Keratinocyte (primary cell): ENCODE measurements around the gene CLN3. TPM values are rescaled to one million over a fixed set of nuclear protein-coding genes. Genes with fewer than 3 reads are reported as not detected.

Source experiments
- DNase-seq: peaks from one replicate; pipeline ENCODE4 v3.0.0-alpha.2; 2011; ENCODE audit warnings: low read depth, missing footprints, low spot score
- FAIRE-seq: peaks from 2 replicates; lab custom pipeline; 2011; peaks lifted over from hg19 to GRCh38; lab: Jason Lieb, UNC
- H2AFZ ChIP-seq: 2 replicates; pipeline ENCODE4 v1.6.0; 2012; ENCODE audit warnings: low read length, control low read depth, inconsistent platforms; ENCODE audit not compliant: control insufficient read depth
- H3K27ac ChIP-seq: 2 replicates; pipeline ENCODE4 v1.5.1; 2011; ENCODE audit warnings: low read length; ENCODE audit not compliant: control insufficient read depth, insufficient read depth
- H3K27me3 ChIP-seq: 3 replicates; pipeline ENCODE4 v1.6.0; 2011; ENCODE audit warnings: low read length; ENCODE audit not compliant: control insufficient read depth, insufficient read depth; ENCODE audit errors: extremely low read depth
- H3K36me3 ChIP-seq, 2 experiments: 2 replicates in 1 of 2; 3 replicates in 1 of 2; pipeline ENCODE4 v1.5.1; 2011; ENCODE audit warnings: low read length in 2 of 2, mild to moderate bottlenecking in 1 of 2; ENCODE audit not compliant: control insufficient read depth in 2 of 2, insufficient read depth in 2 of 2; ENCODE audit errors: extremely low read depth in 1 of 2
- H3K4me1 ChIP-seq: 3 replicates; pipeline ENCODE4 v1.5.1; 2011; ENCODE audit warnings: low read length; ENCODE audit not compliant: control insufficient read depth, insufficient read depth; ENCODE audit errors: extremely low read depth
- H3K4me2 ChIP-seq: 3 replicates; pipeline ENCODE4 v1.6.0; 2011; ENCODE audit warnings: low read depth, low read length; ENCODE audit not compliant: control insufficient read depth, insufficient read depth; ENCODE audit errors: extremely low read depth
- H3K4me3 ChIP-seq, 3 experiments: fragments of 200-600 bp in 1 of 3; sonication (generic) in 1 of 3; 2 replicates in 2 of 3; 3 replicates in 1 of 3; pipeline ENCODE4 v1.5.1; 2011 to 2016; ENCODE audit warnings: low read length in 3 of 3, mild to moderate bottlenecking in 3 of 3, control low read depth in 2 of 3, inconsistent platforms in 1 of 3, low read depth in 1 of 3, mixed read lengths in 1 of 3, mixed run types in 1 of 3, moderate library complexity in 1 of 3; ENCODE audit not compliant: control insufficient read depth in 2 of 3, insufficient read depth in 2 of 3; ENCODE audit errors: extremely low read depth in 1 of 3
- H3K79me2 ChIP-seq: 2 replicates; pipeline ENCODE4 v1.6.0; 2012; ENCODE audit warnings: low read length; ENCODE audit not compliant: control insufficient read depth, insufficient read depth
- H3K9ac ChIP-seq: 3 replicates; pipeline ENCODE4 v1.6.0; 2011; ENCODE audit warnings: low read length; ENCODE audit not compliant: control insufficient read depth, insufficient read depth; ENCODE audit errors: extremely low read depth
- H3K9me1 ChIP-seq: 3 replicates; pipeline ENCODE4 v1.6.0; 2011; ENCODE audit warnings: low read length; ENCODE audit not compliant: control insufficient read depth, insufficient read depth; ENCODE audit errors: extremely low read depth
- H3K9me3 ChIP-seq: 2 replicates; pipeline ENCODE4 v1.5.1; 2012; ENCODE audit warnings: low read depth, low read length; ENCODE audit not compliant: control insufficient read depth
- H4K20me1 ChIP-seq: 3 replicates; pipeline ENCODE4 v1.6.0; 2011; ENCODE audit warnings: low read length; ENCODE audit not compliant: control insufficient read depth, insufficient read depth; ENCODE audit errors: extremely low read depth
- CTCF ChIP-seq, 3 experiments: IDR thresholded peaks in 1 of 3; conservative IDR thresholded peaks in 1 of 3; optimal IDR thresholded peaks in 1 of 3; 2 replicates in 2 of 3; 3 replicates in 1 of 3; pipeline versions ENCODE3 to v1.5.1; 2011; ENCODE audit warnings: low read length in 3 of 3, mild to moderate bottlenecking in 3 of 3, moderate library complexity in 2 of 3, control low read depth in 1 of 3, inconsistent platforms in 1 of 3; ENCODE audit not compliant: insufficient read depth in 2 of 3; ENCODE audit errors: extremely low read depth in 1 of 3
- EZH2 ChIP-seq: IDR thresholded peaks from one replicate; pipeline ENCODE4 v1.6.1; 2012; ENCODE audit warnings: inconsistent platforms, mild to moderate bottlenecking, low read length, moderate library complexity
- dilution Hi-C: fragments of 300-500 bp; cut with MboI; formaldehyde crosslinking; loops from one replicate; pipeline ENCODE4 v1.7.0; 2020; ENCODE audit warnings: low sequenced_read_pairs; ENCODE audit not compliant: extremely low pct_ligation_motif_present
- polyA plus RNA-seq, 5 experiments: library from polyadenylated mRNA; depleted of rRNA in 3 of 5; stranded (reverse) in 3 of 5; stranded (forward) in 1 of 5; unstranded in 1 of 5; fragments of >200 nt; gene quantifications; 1 replicate in 1 of 5; 2 replicates in 3 of 5; 3 replicates in 1 of 5; pipeline versions ENCODE4 v1.2.1 to v1.2.3, GENCODE V29; 2011 to 2012; ENCODE audit warnings: missing spikeins in 2 of 5, low read depth in 1 of 5, low replicate concordance in 1 of 5

CLN3 gene
- polyA plus RNA-seq, 1 donor (not counting 4 experiments of a cell fraction or from before 2014, with no cell fraction given): 12.6 TPM

- Histone ChIP-seq H3K27me3 (no peaks in the 10 kb centered on the region), H3K36me3 (no peaks in the 10 kb centered on the region), H3K27ac (no peak overlapping the region), H3K9ac (no peak overlapping the region), H3K4me2 (no peak overlapping the region), H3K4me1 (no peaks in the 10 kb centered on the region), H4K20me1 (no peaks in the 10 kb centered on the region), H3K9me3 (no peaks in the 10 kb centered on the region), H3K79me2 (no peaks in the 10 kb centered on the region), H3K9me1 (no peaks in the 10 kb centered on the region), H3K4me3 (no peak overlapping the region), H2AFZ (no peak overlapping the region)
- TF ChIP-seq CTCF (optimal IDR thresholded peaks at IDR 0.05 in 1 of 3, IDR thresholded peaks at IDR 0.05 in 1 of 3, conservative IDR thresholded peaks at IDR 0.05 in 1 of 3; ENCODE audit: extremely low read depth in 1 of 3, insufficient read depth in 2 of 3, low read length in 3 of 3): no peak
- no peak for TF ChIP-seq EZH2
- dilution Hi-C loops: no loop called here
- DNase-seq: no peak
- no peak for FAIRE-seq
These were observed 21.8 kb upstream of the CLN3 start for GRCh38 chr16:28513484-28514181.

- H3K4me1 ChIP-seq: no peaks in the 10 kb centered on the region
- H3K9me3 ChIP-seq: no peaks in the 10 kb centered on the region
- H4K20me1 ChIP-seq: no peaks in the 10 kb centered on the region
- H3K27ac ChIP-seq: no peak overlapping the region
- dilution Hi-C loops: no loop called here
- no peak overlapping the region for H3K4me2 ChIP-seq
- TF ChIP-seq EZH2 (no peak), CTCF (optimal IDR thresholded peaks at IDR 0.05 in 1 of 3, IDR thresholded peaks at IDR 0.05 in 1 of 3, conservative IDR thresholded peaks at IDR 0.05 in 1 of 3; ENCODE audit: extremely low read depth in 1 of 3, insufficient read depth in 2 of 3, low read length in 3 of 3) (no peak)
- H3K9me1 ChIP-seq: no peaks in the 10 kb centered on the region
- FAIRE-seq (no peak), DNase-seq (no peak)
- H3K79me2 ChIP-seq: no peaks in the 10 kb centered on the region
- no peak overlapping the region for H2AFZ ChIP-seq
- H3K4me3 ChIP-seq: no peak overlapping the region
- H3K36me3 ChIP-seq: no peaks in the 10 kb centered on the region
- no peaks in the 10 kb centered on the region for H3K27me3 ChIP-seq
- no peak overlapping the region for H3K9ac ChIP-seq
These were observed 20.2 kb upstream of the CLN3 start for GRCh38 chr16:28511801-28512789.
